Measurements from ENCODE around the gene OR10J4. TPM values are rescaled to one million over a fixed set of nuclear protein-coding genes. Genes with fewer than 3 reads are reported as not detected.
A peak's percentile ranks its signal among the peaks of the same experiment; 100 is the strongest.

OR10J4 gene
- polyA plus RNA-seq, 1 of the 3 experiments (the other 2 are of a cell fraction), result not detected

DNA sequence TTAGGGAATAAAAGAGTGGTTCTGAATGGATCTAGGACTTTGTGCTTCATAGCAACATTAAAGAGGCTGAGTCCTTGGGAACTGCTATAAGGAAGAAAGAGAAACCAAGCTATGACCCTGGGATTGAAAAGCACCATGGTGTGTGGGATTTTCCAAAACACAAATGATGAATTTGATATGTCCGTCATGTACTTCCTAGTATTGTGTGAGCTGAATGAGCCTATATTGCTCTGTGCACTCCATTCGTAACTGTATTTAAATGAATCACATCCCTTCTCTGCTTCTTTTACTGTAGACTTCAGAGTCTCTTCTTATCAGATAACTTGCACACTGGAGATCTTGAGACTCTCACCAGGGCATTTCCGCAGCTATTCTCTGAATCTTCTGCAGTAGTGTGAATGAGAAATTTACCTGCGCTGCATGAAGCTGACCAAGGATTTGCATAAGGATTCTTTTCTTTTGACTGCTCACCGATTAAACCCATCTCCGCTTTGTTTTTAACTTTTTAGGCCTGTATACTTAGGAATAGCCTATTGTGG lies 23.1 kb upstream of the OR10J4 start (continued):
- TF ChIP-seq REST (IDR thresholded peaks at IDR 0.05; ENCODE audit: low read depth, low read length), result no peak
- TF ChIP-seq RCOR1 (IDR thresholded peaks at IDR 0.05; ENCODE audit: low read length), result no peak
- no peak for TF ChIP-seq MEF2A (IDR thresholded peaks at IDR 0.05; ENCODE audit: borderline replicate concordance, low read depth)
- TF ChIP-seq RAD21 (IDR thresholded peaks at IDR 0.05; ENCODE audit: low read length), result no peak
- no peak for TF ChIP-seq NRF1 (IDR thresholded peaks at IDR 0.05; ENCODE audit: low read depth, low read length)
- TF ChIP-seq YY1 (IDR thresholded peaks at IDR 0.05; ENCODE audit: low read depth), result no peak
- no peak for TF ChIP-seq JUND (IDR thresholded peaks at IDR 0.05)
- no peak for TF ChIP-seq ELF1 (IDR thresholded peaks at IDR 0.05)

DNA sequence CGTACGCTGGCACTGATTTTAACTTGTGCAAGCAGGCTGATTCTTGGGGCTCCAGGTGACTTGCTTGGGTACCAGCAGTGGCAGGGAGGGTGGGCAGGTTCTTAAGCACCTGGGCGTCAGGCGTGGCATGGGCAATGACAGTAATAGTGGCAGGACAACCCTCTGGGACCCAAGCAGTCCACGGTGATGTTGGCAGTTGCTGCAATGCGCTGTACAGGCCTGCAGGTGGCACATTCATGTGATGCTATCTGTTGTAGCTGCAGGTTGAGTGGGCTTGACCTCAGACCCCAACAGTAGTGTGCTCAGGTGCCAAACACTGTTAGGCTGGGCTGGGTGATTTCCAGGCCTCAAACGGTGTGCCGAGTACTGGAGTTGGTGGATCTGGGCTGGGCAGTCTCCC lies 10.2 kb upstream of the OR10J4 start:
- 0 out of 2 replicates have a peak, but pooled peaks cover 6% of the 10 kb centered on the region for H3K9me3 ChIP-seq
- 21% methylated on average over 6 of the region's 8 CpGs for WGBS (ENCODE audit: low lambda C conversion rate)
- no peak for DNase-seq
- CTCF ChIA-PET, result interaction anchor here (0.9 to 1.3 kb wide), 3 partner anchors 408 to 550 kb away, joined by 3 read pairs; no protein-coding TSS in a partner anchor
- no peaks in the 10 kb centered on the region for H3K4me1 ChIP-seq (ENCODE audit: control insufficient read depth in 1 of 2, insufficient read depth in 2 of 2, low read depth in 1 of 2, low read length in 1 of 2)
- no peak overlapping the region for H2AFZ ChIP-seq (ENCODE audit: low read depth)
- no peaks in the 10 kb centered on the region for H3F3A ChIP-seq (replicated peaks; ENCODE audit: insufficient read depth)
- H3K36me3 ChIP-seq (replicated peaks in 1 of 2; ENCODE audit: control insufficient read depth in 1 of 2, insufficient read depth in 2 of 2, low read length in 1 of 2), result no peaks in the 10 kb centered on the region
- no peaks in the 10 kb centered on the region for H4K20me1 ChIP-seq (ENCODE audit: insufficient read depth)
- TF ChIP-seq FOSL2 (IDR thresholded peaks at IDR 0.05; ENCODE audit: borderline replicate concordance, low read depth) (no peak), CTCF (IDR thresholded peaks at IDR 0.05) (peak; percentile 33; the same call in 1 of the 2 replicates), NRF1 (IDR thresholded peaks at IDR 0.05; ENCODE audit: low read depth, low read length) (no peak), USF1 (IDR thresholded peaks at IDR 0.05; ENCODE audit: borderline replicate concordance, low read depth) (no peak), SMC3 (IDR thresholded peaks at IDR 0.05; ENCODE audit: low read depth, low read length) (peak; percentile 29), GATA2 (CRISPR knock-in tag; IDR thresholded peaks at IDR 0.05) (no peak)
- TF ChIP-seq, protein P1, sequence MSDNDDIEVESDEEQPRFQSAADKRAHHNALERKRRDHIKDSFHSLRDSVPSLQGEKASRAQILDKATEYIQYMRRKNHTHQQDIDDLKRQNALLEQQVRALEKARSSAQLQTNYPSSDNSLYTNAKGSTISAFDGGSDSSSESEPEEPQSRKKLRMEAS (IDR thresholded peaks at IDR 0.05; ENCODE audit: low read depth), result no peak
- H3K27ac ChIP-seq (ENCODE audit: low read depth in 2 of 2, low read length in 1 of 2), result no peak overlapping the region
- no peaks in the 10 kb centered on the region for H3K9me2 ChIP-seq
- POLR2A ChIA-PET, result no interaction called here
- no peak overlapping the region for H3K9ac ChIP-seq
- no peaks in the 10 kb centered on the region for H3K27me3 ChIP-seq (ENCODE audit: insufficient read depth)
- no peaks in the 10 kb centered on the region for H3K79me2 ChIP-seq (ENCODE audit: insufficient read depth)
- no peak overlapping the region for H3K4me3 ChIP-seq (ENCODE audit: low read depth in 2 of 2, low read length in 1 of 2)
- H3K4me2 ChIP-seq, result no peak overlapping the region

All from SK-N-SH (cell line).